ENCODE measurements around the gene FREM2. TPM values are rescaled to one million over a fixed set of nuclear protein-coding genes. Genes with fewer than 3 reads are reported as not detected.

The FREM2 gene
- total RNA-seq, 1 donor from 2014 or later = not detected

DNA sequence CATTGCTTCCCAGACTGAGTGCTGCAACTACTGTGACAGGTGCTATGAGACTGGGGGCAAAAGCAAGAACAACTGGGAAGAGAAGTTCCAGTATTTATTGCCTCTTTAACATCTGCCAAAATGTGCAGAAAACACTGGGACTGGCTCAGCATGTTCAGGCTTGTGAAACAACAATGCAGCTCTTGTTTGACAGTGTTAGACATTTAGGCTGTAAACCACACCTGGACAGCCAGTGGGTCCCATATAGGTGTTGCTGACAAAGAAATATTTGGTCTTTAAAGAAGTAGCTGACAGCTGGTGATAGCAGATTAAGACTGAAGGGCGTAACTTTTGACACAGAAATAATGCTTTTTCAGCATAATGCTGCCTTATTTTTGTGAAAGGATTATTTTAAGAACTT lies 215.7 kb downstream of the FREM2 start:
- no peak overlapping the region for H3K4me3 ChIP-seq (ENCODE audit: low read depth, low read length)
- no peak for FAIRE-seq

GRCh38 chr13:38905081-38905480 lies 218.2 kb downstream of the FREM2 start:
- Histone ChIP-seq H3K27me3 (ENCODE audit: control insufficient read depth, insufficient read depth, low read length) (no peaks in the 10 kb centered on the region), H3K4me3 (ENCODE audit: low read depth, low read length) (no peak overlapping the region), H3K36me3 (ENCODE audit: control insufficient read depth, insufficient read depth, low read length) (no peaks in the 10 kb centered on the region)
- DNase-seq (ENCODE audit: low read depth) (peak; percentile 52), FAIRE-seq (no peak)
- TF ChIP-seq, protein P1, sequence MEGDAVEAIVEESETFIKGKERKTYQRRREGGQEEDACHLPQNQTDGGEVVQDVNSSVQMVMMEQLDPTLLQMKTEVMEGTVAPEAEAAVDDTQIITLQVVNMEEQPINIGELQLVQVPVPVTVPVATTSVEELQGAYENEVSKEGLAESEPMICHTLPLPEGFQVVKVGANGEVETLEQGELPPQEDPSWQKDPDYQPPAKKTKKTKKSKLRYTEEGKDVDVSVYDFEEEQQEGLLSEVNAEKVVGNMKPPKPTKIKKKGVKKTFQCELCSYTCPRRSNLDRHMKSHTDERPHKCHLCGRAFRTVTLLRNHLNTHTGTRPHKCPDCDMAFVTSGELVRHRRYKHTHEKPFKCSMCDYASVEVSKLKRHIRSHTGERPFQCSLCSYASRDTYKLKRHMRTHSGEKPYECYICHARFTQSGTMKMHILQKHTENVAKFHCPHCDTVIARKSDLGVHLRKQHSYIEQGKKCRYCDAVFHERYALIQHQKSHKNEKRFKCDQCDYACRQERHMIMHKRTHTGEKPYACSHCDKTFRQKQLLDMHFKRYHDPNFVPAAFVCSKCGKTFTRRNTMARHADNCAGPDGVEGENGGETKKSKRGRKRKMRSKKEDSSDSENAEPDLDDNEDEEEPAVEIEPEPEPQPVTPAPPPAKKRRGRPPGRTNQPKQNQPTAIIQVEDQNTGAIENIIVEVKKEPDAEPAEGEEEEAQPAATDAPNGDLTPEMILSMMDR (IDR thresholded peaks at IDR 0.05; ENCODE audit: insufficient read depth, low read length, severe bottlenecking) = no peak

More for the DNA sequence above, 215.7 kb downstream of the FREM2 start:
- Histone ChIP-seq H3K27me3 (ENCODE audit: control insufficient read depth, insufficient read depth, low read length) (no peaks in the 10 kb centered on the region), H3K36me3 (ENCODE audit: control insufficient read depth, insufficient read depth, low read length) (no peaks in the 10 kb centered on the region)
- DNase-seq (ENCODE audit: low read depth) = peak; percentile 69
- TF ChIP-seq, protein P1 (IDR thresholded peaks at IDR 0.05; ENCODE audit: insufficient read depth, low read length, severe bottlenecking) = no peak

DNA sequence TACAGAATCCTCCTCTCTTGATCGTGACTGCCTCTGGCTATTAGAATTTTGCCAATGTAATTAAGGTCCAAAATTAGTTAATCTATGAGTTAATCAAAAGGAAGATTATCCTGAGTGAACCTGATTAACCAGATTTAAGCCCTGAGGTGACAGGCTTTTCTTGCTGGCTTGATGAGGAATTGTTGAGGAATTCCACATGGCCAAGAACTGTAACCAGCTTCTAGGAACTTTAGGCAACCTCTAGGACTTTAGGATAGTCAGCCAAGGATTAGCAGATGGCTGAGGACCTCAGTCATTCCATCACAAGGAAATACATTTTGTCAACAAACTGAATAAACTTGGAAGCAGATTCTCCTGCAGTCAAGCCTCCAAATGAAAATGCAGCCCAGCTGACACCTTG lies 219.0 kb downstream of the FREM2 start:
- Histone ChIP-seq H3K36me3 (ENCODE audit: control insufficient read depth, insufficient read depth, low read length) (no peaks in the 10 kb centered on the region), H3K27me3 (ENCODE audit: control insufficient read depth, insufficient read depth, low read length) (no peaks in the 10 kb centered on the region), H3K4me3 (ENCODE audit: low read depth, low read length) (no peak overlapping the region)
- TF ChIP-seq, protein P1 (IDR thresholded peaks at IDR 0.05; ENCODE audit: insufficient read depth, low read length, severe bottlenecking) = no peak
- FAIRE-seq = no peak
- peak; percentile 89 for DNase-seq (ENCODE audit: low read depth)

GRCh38 chr13:38908574-38908973 lies 221.7 kb downstream of the FREM2 start:
- Histone ChIP-seq H3K4me3 (ENCODE audit: low read depth, low read length) (no peak overlapping the region), H3K36me3 (ENCODE audit: control insufficient read depth, insufficient read depth, low read length) (no peaks in the 10 kb centered on the region), H3K27me3 (ENCODE audit: control insufficient read depth, insufficient read depth, low read length) (no peaks in the 10 kb centered on the region)
- DNase-seq (ENCODE audit: low read depth) (no peak), FAIRE-seq (no peak)
- TF ChIP-seq, protein P1 (IDR thresholded peaks at IDR 0.05; ENCODE audit: insufficient read depth, low read length, severe bottlenecking) = no peak

- TF ChIP-seq, protein P1 (IDR thresholded peaks at IDR 0.05; ENCODE audit: insufficient read depth, low read length, severe bottlenecking) = no peak
- no peaks in the 10 kb centered on the region for H3K27me3 ChIP-seq (ENCODE audit: control insufficient read depth, insufficient read depth, low read length)
- H3K4me3 ChIP-seq (ENCODE audit: low read depth, low read length) = no peak overlapping the region
- no peaks in the 10 kb centered on the region for H3K36me3 ChIP-seq (ENCODE audit: control insufficient read depth, insufficient read depth, low read length)
- DNase-seq (ENCODE audit: low read depth) (no peak), FAIRE-seq (no peak)
Measured at GRCh38 chr13:38914070-38914469, 227.2 kb downstream of the FREM2 start.

DNA sequence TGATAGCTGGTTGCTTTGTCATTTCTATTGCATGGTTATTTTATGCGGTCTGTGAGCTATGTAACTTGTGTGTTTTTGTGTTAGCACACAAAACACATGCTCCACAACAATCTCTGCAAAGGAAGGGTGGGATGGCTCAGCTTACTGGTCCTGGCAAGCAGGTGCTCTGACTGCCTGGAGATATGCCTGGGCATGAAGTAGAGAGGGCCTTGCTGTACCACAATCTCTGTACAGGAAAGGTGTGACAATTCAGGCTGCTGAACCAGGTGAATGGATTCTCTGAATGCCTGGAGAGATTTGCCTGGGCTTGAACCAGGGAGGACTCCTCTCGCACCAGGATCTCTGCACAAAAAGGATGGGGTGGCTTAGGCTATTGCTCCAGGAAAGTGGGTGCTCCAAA lies 234.2 kb downstream of the FREM2 start:
- Histone ChIP-seq H3K4me3 (ENCODE audit: low read depth, low read length) (no peak overlapping the region), H3K36me3 (ENCODE audit: control insufficient read depth, insufficient read depth, low read length) (no peaks in the 10 kb centered on the region), H3K27me3 (ENCODE audit: control insufficient read depth, insufficient read depth, low read length) (no peaks in the 10 kb centered on the region)
- DNase-seq (ENCODE audit: low read depth) (peak; percentile 83), FAIRE-seq (peak; percentile 36)
- TF ChIP-seq, protein P1 (IDR thresholded peaks at IDR 0.05; ENCODE audit: insufficient read depth, low read length, severe bottlenecking) = no peak
